IPS DF 6.9 (cell line): Measurements from ENCODE around the gene SPEM2.

Experiments
- DNase-seq: peaks from one replicate; pipeline ENCODE4 v3.0.0-alpha.2; 2013; ENCODE audit warnings: low read depth, low spot score
- H3K27ac ChIP-seq: one replicate; pipeline ENCODE4 v1.5.1; 2013; ENCODE audit warnings: low read length, control low read depth
- H3K27me3 ChIP-seq: 2 replicates; pipeline ENCODE4 v1.6.1; 2013; ENCODE audit warnings: mild to moderate bottlenecking, low read length; ENCODE audit not compliant: control insufficient read depth, insufficient read depth
- H3K36me3 ChIP-seq: 2 replicates; pipeline ENCODE4 v1.6.1; 2013; ENCODE audit warnings: low read length; ENCODE audit not compliant: control insufficient read depth, insufficient read depth
- H3K4me1 ChIP-seq: 2 replicates; pipeline ENCODE4 v1.6.1; 2013; ENCODE audit warnings: low read length; ENCODE audit not compliant: control insufficient read depth, insufficient read depth
- H3K4me3 ChIP-seq: 2 replicates; pipeline ENCODE4 v1.5.1; 2013; ENCODE audit warnings: mild to moderate bottlenecking, low read length
- H3K9me3 ChIP-seq: 2 replicates; pipeline ENCODE4 v1.6.1; 2013; ENCODE audit warnings: low read length, inconsistent platforms; ENCODE audit not compliant: control insufficient read depth, insufficient read depth
- WGBS: extraction: QIAGEN DNeasy Blood & Tissue Kit; methylation state at CpG from one replicate; pipeline ENCODE4 v1.1.7; 2013; ENCODE audit warnings: mixed read lengths, missing lambda C conversion rate; ENCODE audit not compliant: insufficient read length, insufficient coverage; 5-methylcytosine and 5-hydroxymethylcytosine counted together

Gene SPEM2

GRCh38 chr17:7423679-7424078 lies 1.7 kb upstream of the SPEM2 start:
- Histone ChIP-seq H3K4me1 (peaks cover 4% of the 10 kb centered on the region; the same call in 1 of the 2 replicates), H3K27me3 (no peaks in the 10 kb centered on the region), H3K9me3 (no peaks in the 10 kb centered on the region), H3K27ac (no peak overlapping the region), H3K36me3 (no peaks in the 10 kb centered on the region), H3K4me3 (no peak overlapping the region)
- WGBS = no CpG with 5 or more reads among the region's 4 CpGs
- no peak for DNase-seq

DNA sequence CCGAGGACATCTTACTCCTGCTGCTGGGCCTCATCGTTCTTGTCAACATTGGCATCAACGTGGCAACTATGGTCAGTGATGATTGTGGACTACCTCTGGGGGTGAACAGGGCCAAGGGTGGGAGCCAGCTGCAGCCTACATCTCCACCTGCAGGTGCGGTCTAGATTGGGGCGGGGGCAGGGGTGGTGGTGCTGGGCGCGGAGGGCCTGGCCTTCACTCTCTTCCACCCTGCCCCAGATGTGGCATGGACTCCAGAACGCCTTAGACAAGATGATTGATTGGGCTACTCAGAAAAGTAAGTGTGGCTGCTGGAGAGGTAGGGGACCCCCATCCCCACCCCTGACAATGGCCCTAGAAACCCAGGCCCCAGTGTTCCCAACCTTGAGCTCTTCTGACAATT lies 340 bp downstream of the SPEM2 start:
- WGBS = no CpG with 5 or more reads among the region's 8 CpGs
- Histone ChIP-seq H3K4me1 (no peaks in the 10 kb centered on the region), H3K36me3 (no peaks in the 10 kb centered on the region), H3K9me3 (no peaks in the 10 kb centered on the region), H3K4me3 (no peak overlapping the region), H3K27ac (no peak overlapping the region), H3K27me3 (no peaks in the 10 kb centered on the region)
- no peak for DNase-seq

- H3K36me3 ChIP-seq = no peaks in the 10 kb centered on the region
- no CpG with 5 or more reads among the region's 33 CpGs for WGBS
Measured at GRCh38 chr17:7426203-7426863, 917 bp downstream of the SPEM2 start.

GRCh38 chr17:7426896-7427489 lies 1.6 kb downstream of the SPEM2 start:
- H3K27ac ChIP-seq = no peak overlapping the region
- H3K36me3 ChIP-seq = no peaks in the 10 kb centered on the region
- no CpG with 5 or more reads among the region's 29 CpGs for WGBS
- H3K4me3 ChIP-seq = no peak overlapping the region
- DNase-seq = no peak
- no peaks in the 10 kb centered on the region for H3K27me3 ChIP-seq
- H3K4me1 ChIP-seq = no peaks in the 10 kb centered on the region
- H3K9me3 ChIP-seq = no peaks in the 10 kb centered on the region

More at GRCh38 chr17:7426203-7426863, 917 bp downstream of the SPEM2 start:
- H3K27ac ChIP-seq = no peak overlapping the region
- no peak overlapping the region for H3K4me3 ChIP-seq
- no peaks in the 10 kb centered on the region for H3K27me3 ChIP-seq
- no peak for DNase-seq
- H3K9me3 ChIP-seq = no peaks in the 10 kb centered on the region
- H3K4me1 ChIP-seq = no peaks in the 10 kb centered on the region

- H3K4me3 ChIP-seq = no peak overlapping the region
- no peaks in the 10 kb centered on the region for H3K27me3 ChIP-seq
- no CpG with 5 or more reads among the region's 7 CpGs for WGBS
- H3K4me1 ChIP-seq = no peaks in the 10 kb centered on the region
- H3K27ac ChIP-seq = no peak overlapping the region
- no peak for DNase-seq
- H3K9me3 ChIP-seq = no peaks in the 10 kb centered on the region
- no peaks in the 10 kb centered on the region for H3K36me3 ChIP-seq
Measured at GRCh38 chr17:7427549-7427948, 2.1 kb downstream of the SPEM2 start.

- Histone ChIP-seq H3K27me3 (no peaks in the 10 kb centered on the region), H3K27ac (no peak within 1 kb of the TSS), H3K4me1 (no peaks in the 10 kb centered on the region), H3K36me3 (no peaks in the 10 kb centered on the region), H3K4me3 (no peak within 1 kb of the TSS), H3K9me3 (no peaks in the 10 kb centered on the region)
- WGBS = no CpG with 5 or more reads among the region's 5 CpGs
- no peak for DNase-seq
Measured at GRCh38 chr17:7428557-7428956, 3.1 kb downstream of the SPEM2 start, which contains the start of gene SPEM3. Gene SPEM3, plus strand, starts transcription at chr17:7428857. Its CDS starts 46 bp downstream, at chr17:7428903.

GRCh38 chr17:7429722-7430121 lies 4.3 kb downstream of the SPEM2 start:
- WGBS = no CpG with 5 or more reads among the region's 10 CpGs

GRCh38 chr17:7431231-7431630 lies 5.8 kb downstream of the SPEM2 start:
- Histone ChIP-seq H3K27ac (no peak overlapping the region), H3K9me3 (no peaks in the 10 kb centered on the region), H3K4me1 (no peaks in the 10 kb centered on the region), H3K4me3 (no peak overlapping the region), H3K27me3 (no peaks in the 10 kb centered on the region), H3K36me3 (no peaks in the 10 kb centered on the region)
- DNase-seq = no peak
- WGBS = no CpG with 5 or more reads among the region's 1 CpG

More at GRCh38 chr17:7429722-7430121, 4.3 kb downstream of the SPEM2 start:
- Histone ChIP-seq H3K27ac (no peak overlapping the region), H3K4me3 (no peak overlapping the region), H3K36me3 (no peaks in the 10 kb centered on the region), H3K4me1 (no peaks in the 10 kb centered on the region), H3K9me3 (no peaks in the 10 kb centered on the region), H3K27me3 (no peaks in the 10 kb centered on the region)
- DNase-seq = no peak

DNA sequence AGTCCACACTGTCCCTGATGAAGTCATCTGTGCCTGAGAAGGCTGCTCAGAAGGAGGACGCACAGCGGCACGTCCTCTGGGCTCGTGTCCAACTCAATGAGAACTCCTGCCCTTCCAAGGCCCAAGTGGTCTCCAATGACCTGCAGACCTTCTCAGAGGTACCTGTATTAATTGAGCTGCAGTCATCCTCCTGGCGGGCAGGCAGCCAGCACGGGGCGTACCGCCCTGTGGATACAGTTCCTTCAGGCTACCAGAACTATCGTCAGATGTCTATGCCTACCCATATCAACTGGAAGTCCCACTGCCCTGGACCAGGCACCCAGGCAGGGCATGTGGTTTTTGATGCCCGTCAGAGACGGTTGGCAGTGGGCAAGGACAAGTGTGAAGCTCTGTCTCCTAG lies 6.9 kb downstream of the SPEM2 start:
- Histone ChIP-seq H3K36me3 (no peaks in the 10 kb centered on the region), H3K4me1 (no peaks in the 10 kb centered on the region), H3K27ac (no peak overlapping the region), H3K4me3 (no peak overlapping the region), H3K27me3 (no peaks in the 10 kb centered on the region), H3K9me3 (no peaks in the 10 kb centered on the region)
- no peak for DNase-seq
- no CpG with 5 or more reads among the region's 11 CpGs for WGBS

DNA sequence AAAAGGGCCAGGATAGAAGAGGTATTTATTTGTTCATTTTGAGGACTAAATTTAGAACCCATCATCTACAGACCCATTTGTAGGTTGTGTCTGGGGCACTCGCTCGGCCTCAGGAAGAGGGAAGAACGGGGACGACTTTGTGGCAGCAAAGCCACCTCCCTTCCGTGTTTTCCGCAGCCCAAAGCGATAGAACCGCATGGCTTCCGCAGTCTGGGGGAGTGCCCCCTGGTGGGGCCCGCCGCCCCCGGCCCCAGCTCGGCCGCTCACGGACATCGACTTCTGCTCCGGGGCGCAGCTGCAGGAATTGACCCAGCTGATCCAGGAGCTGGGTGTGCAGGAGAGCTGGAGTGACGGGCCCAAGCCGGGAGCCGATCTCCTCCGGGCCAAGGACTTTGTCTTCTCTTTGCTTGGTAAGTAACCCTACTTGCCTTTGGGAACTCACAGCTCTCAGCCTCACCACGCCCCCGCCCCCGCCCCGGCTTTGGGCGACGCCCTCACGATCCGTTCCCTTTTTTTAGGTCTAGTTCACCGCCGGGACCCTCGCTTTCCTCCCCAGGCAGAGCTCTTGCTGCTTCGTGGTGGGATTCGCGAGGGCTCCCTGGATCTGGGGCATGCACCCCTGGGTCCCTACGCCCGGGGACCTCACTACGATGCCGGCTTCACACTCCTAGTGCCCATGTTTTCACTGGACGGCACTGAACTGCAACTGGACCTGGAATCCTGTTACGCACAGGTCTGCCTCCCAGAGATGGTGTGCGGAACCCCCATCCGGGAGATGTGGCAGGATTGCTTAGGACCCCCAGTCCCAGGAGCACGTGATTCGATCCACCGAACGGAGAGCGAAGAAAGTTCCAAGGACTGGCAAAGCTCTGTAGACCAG lies 10.5 kb downstream of the SPEM2 start:
- Histone ChIP-seq H3K27me3 (no peaks in the 10 kb centered on the region; the same call in 1 of the 2 replicates), H3K4me1 (no peaks in the 10 kb centered on the region), H3K9me3 (no peaks in the 10 kb centered on the region), H3K4me3 (peak overlapping the region; percentile 65; the same call in 1 of the 2 replicates), H3K36me3 (no peaks in the 10 kb centered on the region), H3K27ac (no peak overlapping the region)
- DNase-seq = no peak
- no CpG with 5 or more reads among the region's 49 CpGs for WGBS
